Measurements from ENCODE around the gene GPATCH8.

DNA sequence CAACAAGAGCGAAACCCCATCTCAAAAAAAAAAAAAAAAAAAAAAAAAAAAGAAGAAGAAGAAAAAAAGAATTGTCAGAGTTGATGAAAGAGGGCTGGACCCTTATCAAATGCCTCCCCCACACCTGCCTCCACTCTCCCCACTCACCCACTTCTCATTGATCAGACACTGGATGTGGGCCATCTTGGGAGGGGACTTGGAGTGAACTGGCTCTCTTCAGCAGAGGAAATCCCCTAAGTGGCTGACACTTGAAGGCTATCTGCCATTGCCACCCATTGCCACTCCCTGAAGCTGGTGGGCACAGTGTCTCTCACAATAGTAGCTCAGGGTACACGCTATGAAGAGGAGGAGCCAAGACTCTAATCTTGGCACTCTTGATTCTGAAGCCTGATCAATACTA lies 115.4 kb downstream of the GPATCH8 start:
- TF ChIP-seq, protein P1, sequence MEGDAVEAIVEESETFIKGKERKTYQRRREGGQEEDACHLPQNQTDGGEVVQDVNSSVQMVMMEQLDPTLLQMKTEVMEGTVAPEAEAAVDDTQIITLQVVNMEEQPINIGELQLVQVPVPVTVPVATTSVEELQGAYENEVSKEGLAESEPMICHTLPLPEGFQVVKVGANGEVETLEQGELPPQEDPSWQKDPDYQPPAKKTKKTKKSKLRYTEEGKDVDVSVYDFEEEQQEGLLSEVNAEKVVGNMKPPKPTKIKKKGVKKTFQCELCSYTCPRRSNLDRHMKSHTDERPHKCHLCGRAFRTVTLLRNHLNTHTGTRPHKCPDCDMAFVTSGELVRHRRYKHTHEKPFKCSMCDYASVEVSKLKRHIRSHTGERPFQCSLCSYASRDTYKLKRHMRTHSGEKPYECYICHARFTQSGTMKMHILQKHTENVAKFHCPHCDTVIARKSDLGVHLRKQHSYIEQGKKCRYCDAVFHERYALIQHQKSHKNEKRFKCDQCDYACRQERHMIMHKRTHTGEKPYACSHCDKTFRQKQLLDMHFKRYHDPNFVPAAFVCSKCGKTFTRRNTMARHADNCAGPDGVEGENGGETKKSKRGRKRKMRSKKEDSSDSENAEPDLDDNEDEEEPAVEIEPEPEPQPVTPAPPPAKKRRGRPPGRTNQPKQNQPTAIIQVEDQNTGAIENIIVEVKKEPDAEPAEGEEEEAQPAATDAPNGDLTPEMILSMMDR (IDR thresholded peaks at IDR 0.05) = no peak
- TF ChIP-seq EZH2 (IDR thresholded peaks at IDR 0.05) = no peak

All from neural progenitor cell (in vitro differentiated cells).